Esophagus squamous epithelium (tissue), 4 donors: Measurements from ENCODE around the gene HPF1. TPM values are rescaled to one million over a fixed set of nuclear protein-coding genes. Genes with fewer than 3 reads are reported as not detected.

Experiments used
- total RNA-seq, 4 donors: library from RNA; depleted of rRNA; stranded (reverse); fragments of >200 nt; gene quantifications; one replicate each; pipeline ENCODE4 v1.1.0, GENCODE V29; 2016

HPF1 gene
- total RNA-seq, 4 donors from 2014 or later: 11.1 to 40.9 (median 17.1) TPM

Other genes with a start within 250 kb of the HPF1 start
- 10 to 100 TPM in 1 of 4 donors, 1 to 10 TPM in 3; 3.8 to 12.0 (median 7.5) TPM for gene NEK1, start 145.4 kb downstream of the HPF1 start, total RNA-seq
- gene CLCN3, start 137.4 kb downstream of the HPF1 start, total RNA-seq: 10 to 100 TPM; 31.3 to 66.3 (median 46.1) TPM